ENCODE measurements around the gene PPM1H.

- TF ChIP-seq CTCF (IDR thresholded peaks at IDR 0.05) (no peak), POLR2A (IDR thresholded peaks at IDR 0.05) (no peak)
These were observed 10.9 kb downstream of the PPM1H start for GRCh38 chr12:62924084-62924483.

Data from prostate gland (tissue), 2 donors.